WERI-Rb-1 (cell line): ENCODE data around the gene MYADM.
"Not testable (repeated sequence)": the region's sequence is repeated elsewhere in the genome, so short reads cannot be mapped to it uniquely, and the experiment has no call there.

Source experiments
- DNase-seq: peaks from one replicate; pipeline ENCODE4 v3.0.0-alpha.2; 2020
- H3K27ac ChIP-seq: fragments of 250-450 bp; sonication (Bioruptor Pico); 2 replicates; pipeline ENCODE4 v1.5.1; 2020; ENCODE audit warnings: mild to moderate bottlenecking, moderate library complexity
- H3K27me3 ChIP-seq: fragments of 250-450 bp; sonication (Bioruptor Pico); 2 replicates; pipeline ENCODE4 v1.5.1; 2021; ENCODE audit warnings: mild to moderate bottlenecking, low read depth, moderate library complexity; ENCODE audit not compliant: insufficient read depth, severe bottlenecking
- H3K36me3 ChIP-seq: fragments of 250-450 bp; sonication (Bioruptor Pico); 2 replicates; pipeline ENCODE4 v1.5.1; 2020; ENCODE audit warnings: mild to moderate bottlenecking, moderate library complexity
- H3K4me3 ChIP-seq: 2 replicates; pipeline ENCODE4 v1.5.1; 2011; ENCODE audit warnings: low read depth, mild to moderate bottlenecking, control low read depth, low read length
- H3K9me3 ChIP-seq: fragments of 250-450 bp; sonication (Bioruptor Pico); 2 replicates; pipeline ENCODE4 v1.5.1; 2021; ENCODE audit warnings: mild to moderate bottlenecking, moderate library complexity; ENCODE audit not compliant: severe bottlenecking
- CTCF ChIP-seq: IDR thresholded peaks from 2 replicates; pipeline ENCODE4 v1.5.1; 2011; ENCODE audit warnings: low read depth, mild to moderate bottlenecking, control low read depth, inconsistent platforms, low read length

MYADM gene

GRCh38 chr19:53824134-53824611 is 43.5 kb upstream of the MYADM start, which contains the start of gene NLRP12:
NLRP12 (minus strand) TSS chr19:53824314; CDS start chr19:53824174, 140 bp downstream.
- H3K27ac ChIP-seq, result no peak within 1 kb of the TSS
- H3K27me3 ChIP-seq, result no peaks in the 10 kb centered on the region
- no peaks in the 10 kb centered on the region for H3K9me3 ChIP-seq
- TF ChIP-seq CTCF, result no peak
- H3K4me3 ChIP-seq, result no peak within 1 kb of the TSS
- no peak for DNase-seq
- H3K36me3 ChIP-seq, result no peaks in the 10 kb centered on the region

- Histone ChIP-seq H3K9me3 (no peaks in the 10 kb centered on the region), H3K27ac (no peak overlapping the region), H3K27me3 (no peaks in the 10 kb centered on the region), H3K36me3 (no peaks in the 10 kb centered on the region), H3K4me3 (no peak overlapping the region)
- TF ChIP-seq CTCF, result no peak
- DNase-seq, result no peak
Measured at GRCh38 chr19:53826876-53827275, 40.8 kb upstream of the MYADM start.

GRCh38 chr19:53828531-53828930 is 39.2 kb upstream of the MYADM start:
- Histone ChIP-seq H3K27me3 (no peaks in the 10 kb centered on the region), H3K9me3 (no peaks in the 10 kb centered on the region), H3K27ac (no peak overlapping the region), H3K36me3 (no peaks in the 10 kb centered on the region), H3K4me3 (no peak overlapping the region)
- no peak for DNase-seq
- no peak for TF ChIP-seq CTCF

GRCh38 chr19:53832861-53833260 is 34.8 kb upstream of the MYADM start:
- DNase-seq, result peak; percentile 58
- not testable (repeated sequence) for H3K4me3 ChIP-seq, H3K27ac ChIP-seq, H3K9me3 ChIP-seq, H3K36me3 ChIP-seq, H3K27me3 ChIP-seq

GRCh38 chr19:53838446-53838845 is 29.2 kb upstream of the MYADM start:
- H3K9me3 ChIP-seq, H3K36me3 ChIP-seq, DNase-seq, H3K4me3 ChIP-seq, H3K27ac ChIP-seq, H3K27me3 ChIP-seq: not testable (repeated sequence)

- H3K36me3 ChIP-seq, H3K27me3 ChIP-seq, H3K27ac ChIP-seq: not testable (repeated sequence)
Measured at GRCh38 chr19:53840241-53840640, 27.4 kb upstream of the MYADM start.

GRCh38 chr19:53840914-53841313 is 26.8 kb upstream of the MYADM start:
- H3K36me3 ChIP-seq, H3K9me3 ChIP-seq, H3K27me3 ChIP-seq, H3K27ac ChIP-seq, H3K4me3 ChIP-seq, DNase-seq: not testable (repeated sequence)

More at GRCh38 chr19:53840241-53840640, 27.4 kb upstream of the MYADM start:
- not testable (repeated sequence) for DNase-seq, H3K9me3 ChIP-seq, H3K4me3 ChIP-seq

GRCh38 chr19:53844849-53845246 is 22.8 kb upstream of the MYADM start:
- Histone ChIP-seq H3K4me3 (no peak overlapping the region), H3K27ac (no peak overlapping the region), H3K9me3 (no peaks in the 10 kb centered on the region), H3K36me3 (no peaks in the 10 kb centered on the region), H3K27me3 (peaks cover 6% of the 10 kb centered on the region)
- DNase-seq, result no peak
- TF ChIP-seq CTCF, result no peak
